Measurements from ENCODE around the gene PRKAG2.

The PRKAG2 gene

DNA sequence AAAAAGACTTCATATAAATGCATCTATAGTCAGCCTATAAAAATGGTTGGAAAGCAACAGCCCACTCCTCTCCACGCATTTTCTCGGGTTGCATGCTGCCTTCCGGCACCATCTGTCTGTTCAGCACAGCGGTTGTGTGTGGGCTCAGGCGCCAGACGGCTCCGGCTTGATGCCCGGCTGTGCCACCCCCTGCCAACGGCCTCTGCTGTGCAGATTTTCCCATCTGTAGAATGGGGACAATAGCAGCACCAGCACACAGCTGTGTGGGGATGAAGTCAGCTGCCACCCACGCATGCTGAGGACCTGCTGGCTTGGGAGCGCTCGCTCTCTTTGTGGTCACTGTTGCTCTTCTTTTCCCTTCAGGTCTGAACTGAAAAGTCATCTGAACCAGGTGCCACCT, 19.5 kb downstream of the PRKAG2 start:
- H3K27ac ChIP-seq (ENCODE audit: low read length) = no peak overlapping the region
- peaks cover 6% of the 10 kb centered on the region for H3K4me1 ChIP-seq (ENCODE audit: control insufficient read depth, insufficient read depth, low read length)
- no peaks in the 10 kb centered on the region for H3K36me3 ChIP-seq (ENCODE audit: control insufficient read depth in 2 of 2, insufficient read depth in 2 of 2, low read length in 2 of 2)
- H3K27me3 ChIP-seq (ENCODE audit: control insufficient read depth in 1 of 2, insufficient read depth in 2 of 2, low read length in 2 of 2) = no peaks in the 10 kb centered on the region
- H3K9me3 ChIP-seq (ENCODE audit: control insufficient read depth in 2 of 2, low read length in 2 of 2) = no peaks in the 10 kb centered on the region
- H3K9ac ChIP-seq (ENCODE audit: low read length in 2 of 2) = no peak overlapping the region
- no peak overlapping the region for H3K4me3 ChIP-seq (ENCODE audit: low read length in 2 of 2)

DNA sequence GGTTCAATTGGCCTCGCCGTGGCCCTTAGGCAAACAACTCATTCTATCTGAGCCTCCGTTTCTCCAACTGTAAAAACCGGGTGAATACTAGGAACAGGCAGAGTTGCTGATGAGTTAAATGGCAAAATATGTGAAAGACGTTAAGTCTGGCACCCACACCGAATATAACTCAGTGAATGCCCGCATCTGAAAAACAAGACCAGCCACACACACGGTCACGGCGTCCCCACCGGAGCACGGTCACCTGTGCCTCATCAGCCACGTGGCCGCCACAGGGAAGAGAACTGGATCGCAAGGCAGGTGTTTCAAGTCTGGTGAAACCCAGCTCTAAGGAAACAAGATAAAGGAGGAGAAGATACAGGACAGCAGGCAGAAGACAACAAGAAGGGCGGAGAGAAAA, 20.4 kb downstream of the PRKAG2 start:
- no peaks in the 10 kb centered on the region for H3K36me3 ChIP-seq (ENCODE audit: control insufficient read depth in 2 of 2, insufficient read depth in 2 of 2, low read length in 2 of 2)
- peaks cover 6% of the 10 kb centered on the region for H3K4me1 ChIP-seq (ENCODE audit: control insufficient read depth, insufficient read depth, low read length)
- H3K9ac ChIP-seq (ENCODE audit: low read length in 2 of 2) = no peak overlapping the region
- H3K27ac ChIP-seq (ENCODE audit: low read length) = no peak overlapping the region
- H3K4me3 ChIP-seq (ENCODE audit: low read length in 2 of 2) = no peak overlapping the region
- H3K9me3 ChIP-seq (ENCODE audit: control insufficient read depth in 2 of 2, low read length in 2 of 2) = no peaks in the 10 kb centered on the region
- H3K27me3 ChIP-seq (ENCODE audit: control insufficient read depth in 1 of 2, insufficient read depth in 2 of 2, low read length in 2 of 2) = no peaks in the 10 kb centered on the region

DNA sequence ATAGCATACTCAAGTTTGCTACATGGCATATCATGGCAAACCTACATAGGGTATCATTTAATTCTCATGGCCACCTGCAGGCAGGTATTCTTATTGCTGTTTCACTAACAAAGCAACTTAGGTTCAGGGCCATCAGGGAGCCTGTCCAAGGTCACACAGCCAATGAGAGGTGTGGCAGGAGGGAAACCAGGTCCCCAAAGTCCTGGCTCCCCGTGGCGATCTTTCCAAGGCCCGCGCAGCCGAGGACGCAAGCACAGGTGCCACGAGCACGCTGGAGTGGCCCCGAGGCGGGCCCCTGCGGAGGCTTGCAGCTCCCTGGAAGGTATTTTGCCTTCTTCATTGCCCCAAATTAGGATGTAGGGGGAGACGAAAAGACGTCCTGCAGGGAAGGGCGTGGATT, 20.8 kb downstream of the PRKAG2 start:
- Histone ChIP-seq H3K9ac (ENCODE audit: low read length in 2 of 2) (no peak overlapping the region), H3K4me3 (ENCODE audit: low read length in 2 of 2) (no peak overlapping the region), H3K9me3 (ENCODE audit: control insufficient read depth in 2 of 2, low read length in 2 of 2) (no peaks in the 10 kb centered on the region), H3K27ac (ENCODE audit: low read length) (no peak overlapping the region), H3K4me1 (ENCODE audit: control insufficient read depth, insufficient read depth, low read length) (peaks cover 6% of the 10 kb centered on the region), H3K27me3 (ENCODE audit: control insufficient read depth in 1 of 2, insufficient read depth in 2 of 2, low read length in 2 of 2) (no peaks in the 10 kb centered on the region), H3K36me3 (ENCODE audit: control insufficient read depth in 2 of 2, insufficient read depth in 2 of 2, low read length in 2 of 2) (no peaks in the 10 kb centered on the region)

DNA sequence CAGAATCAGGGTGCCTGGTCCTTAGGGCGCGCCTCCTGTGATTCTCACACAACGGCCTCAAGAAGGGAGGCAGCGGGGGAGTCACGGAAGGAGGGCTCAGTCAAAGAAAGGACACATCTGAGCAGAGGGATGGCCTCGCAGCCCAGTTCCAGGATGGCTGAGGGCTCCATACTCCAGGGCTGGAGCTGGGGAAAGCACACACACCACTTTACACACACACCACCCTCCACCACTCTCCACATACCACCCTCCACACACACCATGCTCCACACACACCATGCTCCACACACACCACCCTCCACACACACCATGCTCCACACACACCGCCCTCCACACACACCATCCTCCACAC, 22.2 kb downstream of the PRKAG2 start:
- Histone ChIP-seq H3K9ac (ENCODE audit: low read length in 2 of 2) (no peak overlapping the region), H3K4me3 (ENCODE audit: low read length in 2 of 2) (no peak overlapping the region), H3K4me1 (ENCODE audit: control insufficient read depth, insufficient read depth, low read length) (peaks cover 6% of the 10 kb centered on the region), H3K27ac (ENCODE audit: low read length) (no peak overlapping the region), H3K27me3 (ENCODE audit: control insufficient read depth in 1 of 2, insufficient read depth in 2 of 2, low read length in 2 of 2) (no peaks in the 10 kb centered on the region), H3K36me3 (ENCODE audit: control insufficient read depth in 2 of 2, insufficient read depth in 2 of 2, low read length in 2 of 2) (no peaks in the 10 kb centered on the region), H3K9me3 (ENCODE audit: control insufficient read depth in 2 of 2, low read length in 2 of 2) (no peaks in the 10 kb centered on the region)

DNA sequence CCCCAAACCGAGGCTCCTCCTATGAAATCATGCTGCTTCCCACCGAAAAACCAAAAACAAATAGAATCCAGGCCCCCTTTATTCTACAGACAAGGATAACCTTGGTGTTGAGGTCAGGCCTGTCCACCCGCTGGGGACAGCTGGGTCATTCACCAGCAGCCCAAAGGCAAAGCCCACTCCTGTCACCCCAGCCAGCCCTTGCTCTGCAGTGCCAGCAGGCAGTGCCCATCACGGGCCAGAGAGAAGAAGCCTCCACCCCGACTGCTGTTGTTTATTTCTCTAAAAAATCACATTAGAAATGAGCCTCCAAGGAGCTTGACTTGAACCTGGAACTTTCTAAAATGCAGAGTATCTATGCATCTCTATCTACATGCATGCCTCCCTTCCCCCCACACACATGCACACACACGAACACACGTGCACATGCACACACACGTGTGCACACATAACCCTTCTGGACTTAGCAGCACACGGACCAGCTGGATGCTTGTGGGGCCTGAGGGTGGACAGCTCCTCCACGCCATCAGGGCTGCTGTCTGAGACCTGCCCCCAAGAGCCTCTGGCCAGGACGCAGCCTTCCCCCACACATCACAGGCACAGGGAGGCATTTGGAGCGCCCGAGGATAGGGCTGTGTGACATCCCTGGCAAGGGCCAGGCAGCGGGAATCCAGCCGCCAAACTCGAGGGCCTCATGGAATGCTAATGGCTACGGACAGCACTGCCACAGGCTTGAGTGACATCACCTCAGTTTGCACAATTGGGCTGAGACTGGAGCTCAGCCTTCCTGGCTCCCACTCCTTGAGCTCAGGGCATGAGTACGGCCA, 22.8 kb downstream of the PRKAG2 start:
- H3K36me3 ChIP-seq (ENCODE audit: control insufficient read depth in 2 of 2, insufficient read depth in 2 of 2, low read length in 2 of 2) = no peaks in the 10 kb centered on the region
- no peak overlapping the region for H3K9ac ChIP-seq (ENCODE audit: low read length in 2 of 2)
- no peaks in the 10 kb centered on the region for H3K27me3 ChIP-seq (ENCODE audit: control insufficient read depth in 1 of 2, insufficient read depth in 2 of 2, low read length in 2 of 2)
- H3K4me1 ChIP-seq (ENCODE audit: control insufficient read depth, insufficient read depth, low read length) = peaks cover 6% of the 10 kb centered on the region
- H3K27ac ChIP-seq (ENCODE audit: low read length) = no peak overlapping the region
- no peak overlapping the region for H3K4me3 ChIP-seq (ENCODE audit: low read length in 2 of 2)
- H3K9me3 ChIP-seq (ENCODE audit: control insufficient read depth in 2 of 2, low read length in 2 of 2) = no peaks in the 10 kb centered on the region

DNA sequence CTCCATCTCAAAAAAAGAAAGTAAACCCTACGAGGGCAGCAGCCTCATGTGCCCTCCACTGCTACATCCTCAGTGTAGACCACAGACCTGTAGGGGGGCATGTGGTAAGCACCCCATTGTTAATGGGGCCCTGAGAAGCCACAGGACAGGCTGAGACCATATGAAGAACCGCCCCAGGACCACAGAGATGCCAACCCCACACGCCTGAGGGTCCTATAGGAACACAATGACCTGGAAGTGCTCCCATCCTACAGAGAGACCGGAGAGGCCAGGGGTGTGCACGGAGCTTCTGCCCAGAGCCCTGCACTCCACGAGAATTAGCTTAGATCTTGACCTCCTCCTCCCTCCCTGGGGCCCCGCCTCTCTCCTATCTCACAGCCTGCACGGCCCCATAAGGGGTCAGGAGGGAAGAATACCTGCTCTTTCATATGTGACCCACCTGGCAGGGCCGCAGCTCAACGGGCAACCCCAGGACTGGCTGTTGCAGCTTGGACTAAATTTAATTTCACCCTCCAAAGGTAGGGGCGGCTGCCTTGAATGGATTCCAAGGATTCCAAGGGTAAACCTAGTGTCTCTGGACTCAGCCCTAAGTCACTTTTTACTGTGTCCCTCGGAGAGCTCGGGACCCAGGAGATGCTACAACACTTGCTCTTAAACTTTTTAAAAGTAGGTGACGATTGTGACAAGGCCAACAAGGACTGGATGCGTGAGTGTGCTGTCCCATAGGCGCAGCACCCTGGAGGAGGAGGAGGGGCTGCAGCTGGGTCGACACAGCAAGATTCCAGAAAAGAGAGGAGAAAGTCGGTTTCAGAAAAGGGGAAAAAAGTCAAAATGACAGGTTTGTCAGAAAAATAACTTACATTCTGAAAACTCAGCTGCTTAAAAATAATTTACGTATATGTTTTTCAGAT, 24.2 kb downstream of the PRKAG2 start:
- peaks cover 6% of the 10 kb centered on the region for H3K4me1 ChIP-seq (ENCODE audit: control insufficient read depth, insufficient read depth, low read length)
- H3K9me3 ChIP-seq (ENCODE audit: control insufficient read depth in 2 of 2, low read length in 2 of 2) = no peaks in the 10 kb centered on the region
- no peak overlapping the region for H3K27ac ChIP-seq (ENCODE audit: low read length)
- H3K4me3 ChIP-seq (ENCODE audit: low read length in 2 of 2) = no peak overlapping the region
- H3K36me3 ChIP-seq (ENCODE audit: control insufficient read depth in 2 of 2, insufficient read depth in 2 of 2, low read length in 2 of 2) = no peaks in the 10 kb centered on the region
- H3K27me3 ChIP-seq (ENCODE audit: control insufficient read depth in 1 of 2, insufficient read depth in 2 of 2, low read length in 2 of 2) = no peaks in the 10 kb centered on the region
- H3K9ac ChIP-seq (ENCODE audit: low read length in 2 of 2) = no peak overlapping the region

DNA sequence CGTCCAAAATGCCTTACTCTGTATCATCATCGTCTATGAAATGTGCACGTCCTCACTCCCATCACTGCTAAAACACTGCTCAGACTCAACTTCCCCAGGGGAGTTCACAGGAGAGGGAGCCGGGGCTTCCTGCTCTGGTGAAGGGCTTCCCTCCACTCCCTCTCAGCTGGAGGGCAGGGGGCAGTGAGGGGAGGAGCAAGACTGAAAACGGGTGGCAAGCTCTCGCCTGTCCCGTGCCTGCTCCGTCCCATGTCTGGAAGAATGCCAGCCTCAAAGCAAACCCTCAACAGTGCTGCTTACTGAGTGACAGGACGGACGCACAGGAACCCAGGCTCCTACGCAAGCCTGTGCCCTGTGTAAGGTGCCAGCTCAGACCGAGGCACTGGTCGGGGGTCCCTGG, 25.1 kb downstream of the PRKAG2 start:
- H3K27me3 ChIP-seq (ENCODE audit: control insufficient read depth in 1 of 2, insufficient read depth in 2 of 2, low read length in 2 of 2) = no peaks in the 10 kb centered on the region
- no peaks in the 10 kb centered on the region for H3K9me3 ChIP-seq (ENCODE audit: control insufficient read depth in 2 of 2, low read length in 2 of 2)
- H3K36me3 ChIP-seq (ENCODE audit: control insufficient read depth in 2 of 2, insufficient read depth in 2 of 2, low read length in 2 of 2) = no peaks in the 10 kb centered on the region
- H3K4me3 ChIP-seq (ENCODE audit: low read length in 2 of 2) = peak overlapping the region in 1 of 2 donors; percentile 40
- peaks cover 6% of the 10 kb centered on the region for H3K4me1 ChIP-seq (ENCODE audit: control insufficient read depth, insufficient read depth, low read length)
- H3K9ac ChIP-seq (ENCODE audit: low read length in 2 of 2) = no peak overlapping the region
- H3K27ac ChIP-seq (ENCODE audit: low read length) = no peak overlapping the region

DNA sequence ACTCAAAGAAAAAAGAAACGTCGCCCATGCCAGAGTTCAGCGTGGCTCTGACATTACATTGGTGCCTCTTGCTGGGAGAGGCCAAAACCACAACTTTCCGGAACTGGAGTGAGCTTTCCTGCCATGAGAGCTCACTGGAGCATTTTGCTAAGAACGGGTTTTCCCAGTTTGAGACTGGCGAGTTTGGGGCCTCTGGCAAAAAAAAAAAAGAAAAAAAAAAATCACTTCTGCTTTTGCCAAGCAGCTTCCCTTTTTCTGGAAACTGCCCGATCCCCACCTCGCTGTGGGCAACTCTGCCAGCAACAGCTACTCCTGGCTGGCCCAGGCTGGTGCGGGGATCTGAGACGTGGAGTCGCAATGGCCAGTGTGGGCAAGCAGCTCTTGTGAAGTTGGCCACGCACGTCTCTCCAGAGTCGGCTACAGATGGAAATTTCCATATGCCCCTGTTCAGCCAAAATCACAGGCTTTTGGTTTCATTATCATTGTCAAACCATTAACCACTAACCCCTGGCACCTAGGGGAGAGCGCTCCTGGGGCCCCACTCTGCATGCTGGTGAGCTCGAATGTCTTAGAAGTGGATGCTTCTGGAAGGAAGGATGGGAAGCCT, 25.7 kb downstream of the PRKAG2 start:
- H3K27me3 ChIP-seq (ENCODE audit: control insufficient read depth in 1 of 2, insufficient read depth in 2 of 2, low read length in 2 of 2) = no peaks in the 10 kb centered on the region
- no peaks in the 10 kb centered on the region for H3K36me3 ChIP-seq (ENCODE audit: control insufficient read depth in 2 of 2, insufficient read depth in 2 of 2, low read length in 2 of 2)
- H3K27ac ChIP-seq (ENCODE audit: low read length) = no peak overlapping the region
- H3K9me3 ChIP-seq (ENCODE audit: control insufficient read depth in 2 of 2, low read length in 2 of 2) = no peaks in the 10 kb centered on the region
- H3K9ac ChIP-seq (ENCODE audit: low read length in 2 of 2) = no peak overlapping the region
- peaks cover 6% of the 10 kb centered on the region for H3K4me1 ChIP-seq (ENCODE audit: control insufficient read depth, insufficient read depth, low read length)
- no peak overlapping the region for H3K4me3 ChIP-seq (ENCODE audit: low read length in 2 of 2)

DNA sequence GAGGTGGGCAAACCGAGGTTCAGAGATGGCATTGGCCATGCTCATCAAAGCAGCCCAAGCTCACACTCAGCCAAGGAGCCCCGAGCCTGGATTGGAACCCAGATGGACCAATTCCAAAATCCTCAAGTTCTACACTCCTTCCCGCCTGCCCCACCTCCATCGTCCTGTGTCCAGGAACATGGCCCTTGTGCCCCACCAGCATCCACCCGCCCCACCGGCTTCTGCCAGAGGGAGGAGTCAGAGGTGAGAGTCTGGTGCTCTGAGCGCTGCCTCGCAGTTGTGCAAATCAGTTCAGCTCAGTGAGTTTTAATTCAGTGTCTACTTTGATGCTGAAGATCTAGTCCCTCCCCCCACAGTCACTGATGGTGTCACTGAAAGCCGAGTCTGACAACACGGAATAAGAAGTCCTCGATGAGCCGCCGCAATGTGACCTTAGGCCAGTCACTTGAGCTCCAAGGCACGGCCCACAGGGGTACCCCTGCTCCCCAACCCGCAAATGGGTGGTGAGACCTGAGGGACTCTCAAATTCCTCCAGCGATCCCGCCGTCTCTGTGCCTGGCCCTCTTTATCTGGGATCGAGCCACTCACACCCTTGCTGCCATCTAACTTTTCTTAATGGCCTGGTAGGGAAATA, 26.3 kb downstream of the PRKAG2 start:
- H3K4me3 ChIP-seq (ENCODE audit: low read length in 2 of 2) = no peak overlapping the region
- H3K4me1 ChIP-seq (ENCODE audit: control insufficient read depth, insufficient read depth, low read length) = peaks cover 6% of the 10 kb centered on the region
- no peaks in the 10 kb centered on the region for H3K27me3 ChIP-seq (ENCODE audit: control insufficient read depth in 1 of 2, insufficient read depth in 2 of 2, low read length in 2 of 2)
- no peak overlapping the region for H3K9ac ChIP-seq (ENCODE audit: low read length in 2 of 2)
- H3K27ac ChIP-seq (ENCODE audit: low read length) = no peak overlapping the region
- H3K36me3 ChIP-seq (ENCODE audit: control insufficient read depth in 2 of 2, insufficient read depth in 2 of 2, low read length in 2 of 2) = no peaks in the 10 kb centered on the region
- no peaks in the 10 kb centered on the region for H3K9me3 ChIP-seq (ENCODE audit: control insufficient read depth in 2 of 2, low read length in 2 of 2)

DNA sequence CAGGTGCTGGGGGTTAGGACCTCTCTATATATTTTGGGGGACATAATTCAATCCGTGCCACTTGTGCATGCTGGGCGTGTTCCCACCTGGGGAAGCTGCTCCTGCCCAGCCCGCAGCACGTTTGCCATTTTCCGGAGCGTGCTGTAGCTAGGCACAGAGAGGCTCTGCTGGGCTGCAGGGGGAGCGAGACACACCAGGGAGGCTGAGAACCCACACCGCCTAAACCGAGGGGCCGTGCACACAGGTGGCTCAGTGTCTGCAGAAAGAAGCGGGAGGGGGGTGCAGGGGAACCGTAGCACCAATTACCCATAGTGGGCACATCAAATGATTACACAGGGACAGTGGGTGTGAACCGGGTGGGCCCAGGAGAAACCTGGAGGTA, 27.0 kb downstream of the PRKAG2 start:
- no peak overlapping the region for H3K27ac ChIP-seq (ENCODE audit: low read length)
- peaks cover 6% of the 10 kb centered on the region for H3K4me1 ChIP-seq (ENCODE audit: control insufficient read depth, insufficient read depth, low read length)
- no peaks in the 10 kb centered on the region for H3K9me3 ChIP-seq (ENCODE audit: control insufficient read depth in 2 of 2, low read length in 2 of 2)
- no peaks in the 10 kb centered on the region for H3K27me3 ChIP-seq (ENCODE audit: control insufficient read depth in 1 of 2, insufficient read depth in 2 of 2, low read length in 2 of 2)
- H3K4me3 ChIP-seq (ENCODE audit: low read length in 2 of 2) = no peak overlapping the region
- H3K9ac ChIP-seq (ENCODE audit: low read length in 2 of 2) = no peak overlapping the region
- no peaks in the 10 kb centered on the region for H3K36me3 ChIP-seq (ENCODE audit: control insufficient read depth in 2 of 2, insufficient read depth in 2 of 2, low read length in 2 of 2)

All from stomach smooth muscle (tissue), 2 donors.